Glutamatergic neuron (in vitro differentiated cells): ENCODE results near the gene SPACA4. TPM values are rescaled to one million over a fixed set of nuclear protein-coding genes. Genes with fewer than 3 reads are reported as not detected.
A peak's percentile ranks its signal among the peaks of the same experiment; 100 is the strongest.

Source experiments
- DNase-seq: peaks from one replicate; pipeline ENCODE4 v3.0.0; 2022
- H3K27ac Mint-ChIP-seq: one replicate; pipeline ENCODE4 v1.8.0; 2020; ENCODE audit warnings: mild to moderate bottlenecking, mixed read lengths, inconsistent platforms; ENCODE audit not compliant: unreplicated experiment
- H3K27me3 Mint-ChIP-seq: one replicate; pipeline ENCODE4 v1.8.0; 2020; ENCODE audit warnings: mild to moderate bottlenecking, moderate library complexity, mixed read lengths, inconsistent platforms; ENCODE audit not compliant: unreplicated experiment
- H3K36me3 Mint-ChIP-seq: one replicate; pipeline ENCODE4 v1.8.0; 2020; ENCODE audit warnings: mild to moderate bottlenecking, mixed read lengths, inconsistent platforms; ENCODE audit not compliant: unreplicated experiment
- H3K4me1 Mint-ChIP-seq: one replicate; pipeline ENCODE4 v1.8.0; 2020; ENCODE audit warnings: mild to moderate bottlenecking, low read depth, mixed read lengths, inconsistent platforms; ENCODE audit not compliant: unreplicated experiment
- H3K4me3 Mint-ChIP-seq: one replicate; pipeline ENCODE4 v1.8.0; 2020; ENCODE audit warnings: mild to moderate bottlenecking, mixed read lengths, inconsistent platforms; ENCODE audit not compliant: unreplicated experiment
- H3K9me3 Mint-ChIP-seq: one replicate; pipeline ENCODE4 v1.8.0; 2020; ENCODE audit warnings: mild to moderate bottlenecking, moderate library complexity, mixed read lengths, inconsistent platforms; ENCODE audit not compliant: unreplicated experiment
- total RNA-seq: library from RNA; stranded (reverse); fragmentation: NEBNext Ultra II Directional; extraction: Animal tissue kit (Norgen Biotek cat#: 25700); gene quantifications from one replicate; pipeline ENCODE4 v1.2.1, GENCODE V29; 2021; ENCODE audit not compliant: unreplicated experiment
- TF ChIP-seq, protein P1 (sequence below): fragments of 200-600 bp; sonication (generic); IDR thresholded peaks from one replicate; pipeline ENCODE4 v1.5.0; 2021; ENCODE audit not compliant: partially characterized antibody, unreplicated experiment

The SPACA4 gene
- total RNA-seq, 1 donor from 2014 or later, result not detected

- TF ChIP-seq, protein P1, sequence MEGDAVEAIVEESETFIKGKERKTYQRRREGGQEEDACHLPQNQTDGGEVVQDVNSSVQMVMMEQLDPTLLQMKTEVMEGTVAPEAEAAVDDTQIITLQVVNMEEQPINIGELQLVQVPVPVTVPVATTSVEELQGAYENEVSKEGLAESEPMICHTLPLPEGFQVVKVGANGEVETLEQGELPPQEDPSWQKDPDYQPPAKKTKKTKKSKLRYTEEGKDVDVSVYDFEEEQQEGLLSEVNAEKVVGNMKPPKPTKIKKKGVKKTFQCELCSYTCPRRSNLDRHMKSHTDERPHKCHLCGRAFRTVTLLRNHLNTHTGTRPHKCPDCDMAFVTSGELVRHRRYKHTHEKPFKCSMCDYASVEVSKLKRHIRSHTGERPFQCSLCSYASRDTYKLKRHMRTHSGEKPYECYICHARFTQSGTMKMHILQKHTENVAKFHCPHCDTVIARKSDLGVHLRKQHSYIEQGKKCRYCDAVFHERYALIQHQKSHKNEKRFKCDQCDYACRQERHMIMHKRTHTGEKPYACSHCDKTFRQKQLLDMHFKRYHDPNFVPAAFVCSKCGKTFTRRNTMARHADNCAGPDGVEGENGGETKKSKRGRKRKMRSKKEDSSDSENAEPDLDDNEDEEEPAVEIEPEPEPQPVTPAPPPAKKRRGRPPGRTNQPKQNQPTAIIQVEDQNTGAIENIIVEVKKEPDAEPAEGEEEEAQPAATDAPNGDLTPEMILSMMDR, result no peak
- H3K4me3 Mint-ChIP-seq, result peak within 1 kb of the TSS; percentile 86
- H3K9me3 Mint-ChIP-seq, result peaks cover 6% of the 10 kb centered on the region
- H3K27me3 Mint-ChIP-seq, result peaks cover 20% of the 10 kb centered on the region
- H3K36me3 Mint-ChIP-seq, result peaks cover 4% of the 10 kb centered on the region
- peaks cover 13% of the 10 kb centered on the region for H3K4me1 Mint-ChIP-seq
- peak; percentile 55 for DNase-seq
- H3K27ac Mint-ChIP-seq, result peak within 1 kb of the TSS; percentile 90
Measured at GRCh38 chr19:48636859-48637448, 30.4 kb downstream of the SPACA4 start, which contains the start of gene DBP. Gene DBP (minus strand): TSS chr19:48637379. CDS start chr19:48636994, 385 bp downstream.

GRCh38 chr19:48637449-48637947 lies 31.0 kb downstream of the SPACA4 start:
- peaks cover 20% of the 10 kb centered on the region for H3K27me3 Mint-ChIP-seq
- peak overlapping the region; percentile 86 for H3K4me3 Mint-ChIP-seq
- H3K27ac Mint-ChIP-seq, result peak overlapping the region; percentile 90
- TF ChIP-seq, protein P1, result no peak
- peak; percentile 95 for DNase-seq
- H3K9me3 Mint-ChIP-seq, result peaks cover 5% of the 10 kb centered on the region
- H3K4me1 Mint-ChIP-seq, result peaks cover 13% of the 10 kb centered on the region
- H3K36me3 Mint-ChIP-seq, result peaks cover 4% of the 10 kb centered on the region

- Mint-ChIP-seq H3K27me3 (peaks cover 22% of the 10 kb centered on the region), H3K27ac (peak overlapping the region; percentile 90), H3K4me1 (peaks cover 13% of the 10 kb centered on the region), H3K9me3 (peaks cover 7% of the 10 kb centered on the region), H3K4me3 (peak overlapping the region; percentile 86), H3K36me3 (peaks cover 4% of the 10 kb centered on the region)
- TF ChIP-seq, protein P1, result no peak
- DNase-seq, result peak; percentile 73
Measured at GRCh38 chr19:48637948-48638830, 31.6 kb downstream of the SPACA4 start.

GRCh38 chr19:48638831-48639381 lies 32.4 kb downstream of the SPACA4 start:
- peak overlapping the region; percentile 90 for H3K27ac Mint-ChIP-seq

More at GRCh38 chr19:48638831-48639381, 32.4 kb downstream of the SPACA4 start:
- Mint-ChIP-seq H3K27me3 (peaks cover 20% of the 10 kb centered on the region), H3K4me3 (peak overlapping the region; percentile 63), H3K4me1 (peaks cover 10% of the 10 kb centered on the region), H3K9me3 (peaks cover 5% of the 10 kb centered on the region), H3K36me3 (peaks cover 4% of the 10 kb centered on the region)
- DNase-seq, result no peak
- TF ChIP-seq, protein P1, result no peak
